HG02943 (cell line): ENCODE measurements around the gene SCNN1B.
"Not testable (repeated sequence)": the region's sequence is repeated elsewhere in the genome, so short reads cannot be mapped to it uniquely, and the experiment has no call there.

Experiments
- ATAC-seq: cut with Tn5 transposase; IDR thresholded peaks from one replicate; pipeline ENCODE4 v1.9.1; 2021; ENCODE audit warnings: mild to moderate bottlenecking, low read depth, moderate library complexity; ENCODE audit not compliant: unreplicated experiment

SCNN1B gene

GRCh38 chr16:23302045-23302956 lies at the start of gene SCNN1B:
Gene SCNN1B (plus strand): TSS chr16:23302302. CDS start chr16:23348600, 46,298 bp downstream.
- ATAC-seq: no peak

- ATAC-seq: no peak
Observed at GRCh38 chr16:23252310-23252709, 49.8 kb upstream of the SCNN1B start.

- not testable (repeated sequence) for ATAC-seq
Observed at GRCh38 chr16:23253650-23254049, 48.5 kb upstream of the SCNN1B start.

- no peak for ATAC-seq
Observed at GRCh38 chr16:23254338-23254737, 47.8 kb upstream of the SCNN1B start.

GRCh38 chr16:23255000-23255399 lies 47.1 kb upstream of the SCNN1B start:
- no peak for ATAC-seq

- ATAC-seq: no peak
Observed at GRCh38 chr16:23256440-23256839, 45.7 kb upstream of the SCNN1B start.

GRCh38 chr16:23257682-23258081 lies 44.4 kb upstream of the SCNN1B start:
- ATAC-seq: no peak

GRCh38 chr16:23258919-23259237 lies 43.2 kb upstream of the SCNN1B start:
- ATAC-seq: no peak

- no peak for ATAC-seq
Observed at GRCh38 chr16:23267647-23268046, 34.5 kb upstream of the SCNN1B start.

- ATAC-seq: no peak
Observed at GRCh38 chr16:23268561-23268960, 33.5 kb upstream of the SCNN1B start.

- ATAC-seq: no peak
Observed at GRCh38 chr16:23269248-23269953, 32.7 kb upstream of the SCNN1B start.

GRCh38 chr16:23270654-23271053 lies 31.4 kb upstream of the SCNN1B start:
- ATAC-seq: no peak

- no peak for ATAC-seq
Observed at GRCh38 chr16:23274968-23275367, 27.1 kb upstream of the SCNN1B start.

- ATAC-seq: no peak
Observed at GRCh38 chr16:23276821-23277220, 25.3 kb upstream of the SCNN1B start.

GRCh38 chr16:23278031-23278430 lies 24.1 kb upstream of the SCNN1B start:
- ATAC-seq: no peak

GRCh38 chr16:23279721-23280153 lies 22.4 kb upstream of the SCNN1B start:
- no peak for ATAC-seq

GRCh38 chr16:23280483-23280967 lies 21.6 kb upstream of the SCNN1B start:
- no peak for ATAC-seq

GRCh38 chr16:23282568-23282967 lies 19.5 kb upstream of the SCNN1B start:
- ATAC-seq: no peak

GRCh38 chr16:23283571-23283970 lies 18.5 kb upstream of the SCNN1B start:
- ATAC-seq: no peak

GRCh38 chr16:23284584-23284983 lies 17.5 kb upstream of the SCNN1B start:
- ATAC-seq: no peak

- no peak for ATAC-seq
Observed at GRCh38 chr16:23286131-23286532, 16.0 kb upstream of the SCNN1B start.

- ATAC-seq: no peak
Observed at GRCh38 chr16:23288209-23288608, 13.9 kb upstream of the SCNN1B start.
